GM18499 (cell line): ENCODE results near the gene CPNE9.

Experiments
- ATAC-seq: cut with Tn5 transposase; IDR thresholded peaks from one replicate; pipeline ENCODE4 v1.9.1; 2021; ENCODE audit warnings: moderate number of reproducible peaks; ENCODE audit not compliant: insufficient read depth, unreplicated experiment

The CPNE9 gene, protein sequence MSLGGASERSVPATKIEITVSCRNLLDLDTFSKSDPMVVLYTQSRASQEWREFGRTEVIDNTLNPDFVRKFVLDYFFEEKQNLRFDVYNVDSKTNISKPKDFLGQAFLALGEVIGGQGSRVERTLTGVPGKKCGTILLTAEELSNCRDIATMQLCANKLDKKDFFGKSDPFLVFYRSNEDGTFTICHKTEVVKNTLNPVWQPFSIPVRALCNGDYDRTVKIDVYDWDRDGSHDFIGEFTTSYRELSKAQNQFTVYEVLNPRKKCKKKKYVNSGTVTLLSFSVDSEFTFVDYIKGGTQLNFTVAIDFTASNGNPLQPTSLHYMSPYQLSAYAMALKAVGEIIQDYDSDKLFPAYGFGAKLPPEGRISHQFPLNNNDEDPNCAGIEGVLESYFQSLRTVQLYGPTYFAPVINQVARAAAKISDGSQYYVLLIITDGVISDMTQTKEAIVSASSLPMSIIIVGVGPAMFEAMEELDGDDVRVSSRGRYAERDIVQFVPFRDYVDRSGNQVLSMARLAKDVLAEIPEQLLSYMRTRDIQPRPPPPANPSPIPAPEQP

DNA sequence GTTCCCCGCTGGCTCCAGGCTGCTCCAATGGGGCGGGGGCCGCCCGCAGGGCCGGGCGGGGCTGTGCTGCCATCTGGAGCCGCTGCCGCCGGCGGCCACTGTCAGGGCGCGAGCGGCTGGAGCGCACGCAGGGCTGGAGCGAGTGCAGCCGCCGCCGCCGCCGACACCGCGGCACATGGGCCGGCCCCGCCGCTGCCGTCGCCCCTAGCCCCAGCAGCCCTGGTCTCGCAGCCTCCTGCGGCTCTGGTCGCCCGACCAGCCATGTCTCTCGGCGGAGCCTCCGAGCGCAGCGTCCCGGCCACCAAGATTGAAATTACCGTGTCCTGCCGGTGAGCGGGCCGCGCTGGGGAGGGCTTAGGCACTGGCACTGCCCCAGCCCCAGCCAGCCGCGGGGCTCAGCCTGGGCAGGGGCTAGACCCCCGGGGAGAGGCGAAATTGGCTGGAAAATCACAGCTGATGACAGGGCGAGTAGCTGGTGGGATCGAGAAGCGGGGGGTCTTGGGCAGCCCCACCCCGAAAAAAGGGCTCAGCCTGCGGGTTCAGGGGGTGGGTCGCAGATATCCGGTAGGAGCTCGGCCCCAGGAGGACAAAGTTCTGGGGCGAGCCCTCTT lies at the start of gene CPNE9:
Gene CPNE9 (plus strand): TSS at position 98 of the 611 bp plus-strand sequence. CDS start 164 bp downstream, at position 262.
- no peak for ATAC-seq

DNA sequence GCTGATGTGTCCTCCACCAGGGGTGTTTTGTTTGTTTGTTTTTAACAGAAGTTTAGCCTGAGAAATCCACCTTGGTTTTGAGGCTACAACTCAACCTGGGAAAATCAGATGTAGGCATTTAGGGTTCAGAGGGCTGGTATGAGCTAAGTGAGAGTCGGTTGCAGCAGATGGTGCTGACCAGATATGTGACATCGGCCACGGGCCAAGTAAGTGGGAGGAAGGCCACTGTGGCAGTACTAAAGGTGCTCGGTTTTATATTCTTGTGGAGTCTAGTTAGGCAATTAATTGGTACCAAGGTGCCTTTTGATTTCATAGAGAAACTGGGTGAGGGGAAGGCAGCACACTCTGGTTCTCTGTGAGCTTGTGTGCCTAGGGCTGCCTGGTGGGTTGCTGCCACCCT lies 43.8 kb upstream of the CPNE9 start:
- no peak for ATAC-seq

DNA sequence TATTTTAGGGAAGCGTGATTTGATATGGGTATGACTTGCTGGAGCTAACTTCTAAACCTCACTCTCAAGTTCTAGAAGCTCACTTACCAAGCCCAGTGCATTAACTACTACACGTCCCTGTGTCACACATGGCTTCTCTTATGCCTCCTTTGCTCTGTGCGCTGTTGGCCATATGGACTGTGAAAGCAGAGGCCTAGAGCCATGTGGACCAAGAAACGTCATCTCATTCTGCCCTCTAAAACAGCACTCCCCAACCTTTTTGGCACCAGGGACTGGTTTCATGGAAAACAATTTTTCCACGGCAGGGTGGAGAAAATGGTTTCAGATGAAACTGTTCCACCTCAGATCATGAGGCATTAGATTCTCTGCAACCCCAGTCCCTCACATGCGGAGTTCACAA lies 42.7 kb upstream of the CPNE9 start:
- ATAC-seq = no peak

DNA sequence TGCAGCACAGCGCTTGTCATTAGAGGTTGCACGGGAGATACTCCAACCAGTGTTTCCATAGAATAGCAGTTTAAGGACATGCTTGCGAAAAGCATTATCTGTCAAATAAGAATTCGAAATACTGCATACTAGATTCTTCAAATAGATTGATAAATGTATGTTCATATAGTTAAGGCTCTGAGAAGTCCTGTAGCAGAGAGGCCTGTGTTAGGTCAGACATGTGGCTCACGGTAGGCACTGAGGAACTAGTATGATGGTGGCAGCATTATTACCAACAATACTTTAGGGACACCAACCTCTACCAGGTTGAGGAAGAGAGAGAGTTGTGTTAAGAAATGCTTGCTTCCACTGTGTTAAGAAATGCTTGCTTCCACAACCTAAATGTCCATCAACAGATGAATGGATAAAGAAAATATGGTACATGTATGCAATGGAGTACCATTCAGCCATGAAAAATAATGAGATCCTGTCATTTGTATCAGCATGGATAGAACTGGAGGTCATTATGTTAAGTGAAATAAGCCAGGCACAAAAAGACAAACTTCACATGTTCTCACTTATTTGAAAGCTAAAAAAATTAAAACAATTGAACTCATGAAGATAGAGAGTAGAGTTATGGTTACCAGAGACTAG lies 39.4 kb upstream of the CPNE9 start:
- no peak for ATAC-seq

DNA sequence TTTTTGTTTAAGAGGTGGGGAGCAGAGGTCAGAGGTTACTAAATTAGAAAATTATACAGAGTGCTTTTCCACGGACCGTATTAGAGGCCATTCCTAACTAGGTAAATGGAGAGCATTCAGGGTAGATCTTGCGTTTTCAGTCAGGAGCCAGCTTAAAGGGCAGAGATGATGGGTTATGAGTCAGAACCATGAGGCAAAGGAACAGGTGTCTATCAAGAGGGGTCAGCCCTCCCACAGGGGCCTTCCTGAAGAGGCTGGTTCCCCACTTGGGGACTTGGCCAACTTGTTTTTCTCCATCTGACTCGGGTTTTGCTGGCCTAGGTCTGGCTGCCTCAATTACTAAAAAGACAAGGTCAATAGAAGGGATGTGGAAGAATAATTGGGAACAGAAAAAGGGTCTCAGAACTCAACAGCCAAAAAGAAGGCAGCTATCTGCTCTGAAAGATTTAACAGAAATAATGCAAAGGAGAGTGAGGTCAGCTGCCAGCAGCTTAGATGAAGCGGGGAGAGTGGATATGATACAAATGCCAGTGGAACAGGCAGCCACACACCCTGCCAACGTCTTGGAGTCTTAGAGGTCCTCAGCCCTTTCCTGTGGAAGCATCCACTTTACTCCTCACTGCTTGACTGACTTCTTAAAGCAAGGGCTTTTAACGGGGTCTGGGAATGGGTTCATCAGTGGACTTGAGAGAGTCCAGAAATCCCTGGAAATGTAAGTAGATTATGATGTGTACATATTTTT lies 36.8 kb upstream of the CPNE9 start:
- no peak for ATAC-seq

DNA sequence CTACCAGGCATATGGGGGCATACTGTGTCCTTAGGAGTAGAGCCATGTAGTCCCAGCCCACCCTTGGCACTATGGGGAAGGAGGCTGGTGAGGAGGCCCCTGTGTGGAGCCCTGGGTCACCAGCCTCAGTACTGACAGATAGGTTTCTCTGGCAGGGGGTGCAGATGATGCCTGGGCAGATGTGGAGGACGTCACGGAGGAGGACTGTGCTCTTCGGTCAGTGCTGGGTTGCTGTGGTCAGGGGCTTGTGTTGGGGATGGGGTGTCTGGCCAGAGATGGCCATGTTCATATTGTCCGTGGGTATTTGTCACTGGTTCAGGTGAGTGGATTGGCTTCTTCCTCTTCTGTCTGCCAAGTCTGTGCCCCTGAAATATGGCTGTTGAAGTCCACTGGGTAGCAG lies 34.4 kb upstream of the CPNE9 start:
- no peak for ATAC-seq

DNA sequence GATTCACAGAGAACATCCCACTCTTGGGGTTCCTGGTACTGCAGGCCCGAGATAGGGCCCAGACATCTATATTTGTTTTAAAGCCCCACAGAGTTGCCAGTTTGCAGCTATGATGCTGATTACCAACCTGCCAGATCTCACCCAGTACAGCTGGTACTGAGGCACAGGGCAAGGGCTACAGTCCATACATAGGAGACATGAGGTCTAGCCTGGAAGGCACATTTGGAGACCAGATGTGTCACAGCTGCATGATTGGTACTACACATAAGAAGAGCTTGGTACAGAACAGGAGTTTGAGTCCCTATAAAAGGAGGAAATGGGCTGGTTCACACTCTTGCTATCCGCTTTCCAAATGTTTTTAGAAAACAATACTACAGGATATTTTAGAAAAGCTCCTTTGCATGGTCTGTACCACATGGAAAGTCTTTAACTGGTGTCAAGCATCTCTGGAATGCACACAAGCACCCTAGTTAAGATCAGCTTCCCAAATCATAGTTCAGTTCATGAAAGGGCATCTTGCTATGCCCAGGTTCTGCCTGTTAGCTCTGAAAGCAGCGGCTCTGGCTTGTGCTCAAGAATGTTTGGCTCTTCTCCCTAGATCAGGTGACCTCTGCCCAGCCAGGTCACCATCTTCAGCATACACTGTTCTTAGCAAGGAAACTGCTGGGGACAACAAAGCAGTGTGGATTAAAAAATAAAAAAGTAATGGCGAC lies 33.8 kb upstream of the CPNE9 start:
- ATAC-seq = no peak

DNA sequence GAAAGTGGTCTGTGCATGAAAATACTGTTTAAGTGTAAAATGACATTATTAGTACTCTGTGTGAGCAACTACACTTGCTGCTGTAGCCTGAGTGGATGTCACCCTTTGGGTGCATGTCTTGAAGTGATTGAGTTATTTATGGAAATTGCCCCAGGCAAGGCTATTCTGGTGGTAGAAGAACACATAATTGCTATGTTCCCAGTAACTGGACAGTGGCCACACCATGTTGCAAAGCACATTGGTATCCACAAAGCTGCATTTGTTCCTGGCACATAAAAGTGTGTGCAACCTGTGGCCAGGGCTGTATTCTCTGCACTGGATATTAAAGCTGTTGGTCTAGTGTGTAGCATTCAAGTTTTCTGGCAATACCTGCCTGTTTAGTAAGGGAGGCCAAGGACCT lies 30.6 kb upstream of the CPNE9 start:
- ATAC-seq = no peak

DNA sequence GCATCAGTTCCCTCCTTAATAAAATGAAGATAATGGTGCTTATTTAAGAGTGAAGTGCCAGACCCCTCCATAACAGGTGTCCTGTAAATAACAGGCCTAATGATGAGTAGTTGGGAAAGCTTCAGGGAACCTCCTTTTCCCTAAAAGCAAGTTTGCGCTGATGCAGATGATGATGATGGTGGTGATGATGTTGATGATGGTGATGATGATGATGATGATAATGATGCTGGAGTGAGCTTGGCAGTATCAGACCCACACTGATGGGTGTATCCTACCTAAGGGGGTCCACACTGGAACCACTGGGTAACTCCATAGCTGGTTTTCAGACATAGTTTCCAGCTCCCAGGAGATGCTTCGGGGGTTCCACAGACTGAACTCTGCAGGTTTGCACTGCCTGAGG lies 29.9 kb upstream of the CPNE9 start:
- no peak for ATAC-seq

DNA sequence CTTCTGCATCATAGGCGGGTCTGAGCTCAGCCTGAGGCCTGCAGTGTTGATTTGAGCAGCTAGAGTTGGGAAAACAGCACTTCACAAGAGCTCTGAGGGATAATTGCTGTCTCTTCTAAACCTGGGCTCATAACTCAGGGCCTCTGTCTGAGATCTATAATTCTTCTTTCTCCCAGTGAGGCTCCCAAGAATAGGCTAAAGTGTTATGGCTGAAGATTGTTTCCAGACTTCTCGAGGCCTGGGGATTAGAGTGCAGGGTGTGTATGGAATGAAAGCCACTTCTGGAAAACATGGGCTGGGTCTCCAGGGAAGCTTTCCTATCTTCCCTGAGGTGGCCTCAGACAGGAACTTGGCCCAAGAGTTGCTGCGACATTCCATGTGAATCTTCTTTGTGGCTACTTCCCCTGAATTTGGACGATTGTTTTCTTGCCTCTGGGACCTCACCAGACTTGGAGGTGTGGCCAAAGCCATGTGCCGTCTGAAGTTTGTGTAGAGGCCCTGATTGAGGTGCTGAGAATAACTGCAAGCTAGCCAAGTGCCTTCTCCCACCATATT lies 27.8 kb upstream of the CPNE9 start:
- ATAC-seq = no peak

DNA sequence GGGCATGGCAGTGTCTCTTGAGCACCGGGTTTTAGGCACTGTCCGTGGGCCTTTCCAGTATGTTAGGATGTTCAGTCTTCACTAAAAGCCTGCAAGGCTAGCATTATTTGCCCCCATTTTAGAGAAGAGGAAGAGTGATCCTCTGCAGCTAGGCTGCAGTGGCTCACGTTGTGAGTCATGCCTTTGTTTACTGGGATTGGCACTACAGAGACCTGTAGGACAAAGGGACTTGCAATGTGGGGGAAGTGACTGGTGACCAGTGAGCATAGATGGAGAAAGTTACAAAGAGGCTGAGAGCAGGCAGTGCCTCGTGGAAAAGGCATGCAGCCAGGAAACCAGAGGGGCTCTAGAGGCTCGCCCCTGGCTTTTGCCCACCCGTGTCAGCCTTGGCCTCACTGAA lies 26.8 kb upstream of the CPNE9 start:
- no peak for ATAC-seq

DNA sequence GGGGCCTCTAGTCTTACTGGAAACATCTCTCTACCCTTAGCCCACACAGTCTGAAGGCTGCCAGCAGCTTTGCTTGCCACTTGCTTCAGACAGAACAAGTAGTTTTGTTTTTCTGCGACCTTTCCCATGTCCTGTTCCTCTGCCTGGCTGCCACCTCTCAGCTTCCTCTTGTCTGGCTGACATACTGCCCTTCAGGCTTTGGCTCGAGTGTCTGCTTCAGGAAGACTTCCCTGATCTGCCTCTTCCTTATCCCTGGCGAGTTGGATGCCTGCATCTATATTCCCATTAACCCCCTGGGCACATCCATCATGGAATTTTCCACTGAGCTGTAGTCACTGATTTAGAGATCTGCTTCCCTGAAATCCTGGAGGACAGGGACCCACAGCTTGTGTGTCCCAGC lies 25.1 kb upstream of the CPNE9 start:
- ATAC-seq = no peak

DNA sequence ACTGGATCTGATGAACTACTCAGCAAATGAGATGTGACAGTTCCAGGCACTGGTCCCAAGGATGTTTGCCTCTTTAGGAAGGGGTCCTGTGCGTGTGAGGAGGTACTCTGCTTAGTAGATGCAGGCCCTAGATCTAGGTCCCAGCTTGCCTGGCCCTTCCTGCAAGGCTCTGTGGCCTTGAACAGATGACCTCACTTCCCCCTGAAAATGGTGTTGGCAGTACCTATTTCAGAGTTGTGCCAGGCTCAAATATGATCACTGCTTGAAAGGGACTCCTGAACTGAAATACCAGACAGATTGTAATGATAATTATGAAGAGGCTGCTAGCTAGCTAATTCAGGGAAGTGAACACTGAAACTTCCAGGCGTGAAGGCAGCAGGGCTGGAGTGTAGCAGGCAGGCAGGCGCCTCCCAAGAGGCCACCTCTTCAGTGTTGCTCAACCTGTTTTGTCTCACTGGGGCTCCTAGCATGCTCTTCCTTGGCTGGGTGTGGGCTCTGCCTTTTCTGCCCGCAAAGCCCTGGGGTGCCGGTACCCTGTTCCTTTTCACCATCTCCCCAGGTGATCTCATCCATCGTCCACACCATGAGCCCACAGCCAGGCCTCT lies 24.1 kb upstream of the CPNE9 start:
- ATAC-seq = no peak

DNA sequence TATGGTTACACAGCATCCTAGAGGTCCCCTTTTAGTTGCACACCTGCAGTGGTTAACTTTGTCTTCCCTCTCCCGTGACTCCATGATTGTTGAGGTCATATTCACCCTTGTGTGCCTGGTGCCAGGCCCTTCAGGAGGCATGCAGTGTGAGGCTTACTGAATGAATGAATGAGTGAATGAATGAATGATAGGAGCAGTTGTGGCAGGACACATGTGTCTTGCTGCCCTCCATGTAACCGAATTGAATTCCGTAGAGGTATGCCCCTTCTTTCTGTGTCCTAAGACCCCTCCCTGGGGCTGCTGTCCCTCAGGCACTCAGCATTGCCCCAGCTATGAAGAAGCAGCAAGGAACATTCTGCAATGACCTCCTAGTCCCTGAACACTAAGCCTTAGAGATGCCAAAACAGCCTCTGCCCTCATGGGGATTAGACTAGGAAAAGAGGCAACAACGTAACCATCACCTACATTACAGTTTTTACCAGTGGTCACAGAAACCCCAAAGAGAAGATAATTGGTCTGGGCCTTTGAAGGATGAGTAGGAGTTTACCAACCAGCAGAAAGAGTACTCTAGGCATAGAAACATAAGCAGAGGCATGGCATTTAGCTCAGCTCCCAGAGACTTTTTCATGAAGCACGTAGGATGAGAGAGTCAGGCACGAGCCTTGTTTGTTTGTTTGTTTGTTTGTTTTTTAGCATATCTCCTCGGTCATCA lies 22.5 kb upstream of the CPNE9 start:
- no peak for ATAC-seq

DNA sequence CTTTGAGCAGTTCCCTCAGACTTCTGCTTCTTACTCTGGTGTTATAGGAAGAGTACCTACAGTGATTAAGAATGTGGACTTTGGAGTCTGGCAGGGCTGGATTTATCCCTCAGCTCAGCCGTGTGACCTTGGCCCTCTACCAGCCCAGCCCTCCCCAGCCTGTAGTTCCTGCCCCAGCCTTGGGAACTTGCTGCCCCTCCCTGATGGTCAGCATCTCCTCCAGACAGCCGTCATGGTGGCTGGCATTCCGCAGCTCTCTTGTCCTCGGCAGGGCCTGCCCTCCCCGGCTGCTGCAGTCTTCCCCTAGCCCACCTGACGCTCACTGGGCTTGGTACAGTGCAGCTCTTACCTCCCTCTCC lies 21.9 kb upstream of the CPNE9 start:
- ATAC-seq = no peak

DNA sequence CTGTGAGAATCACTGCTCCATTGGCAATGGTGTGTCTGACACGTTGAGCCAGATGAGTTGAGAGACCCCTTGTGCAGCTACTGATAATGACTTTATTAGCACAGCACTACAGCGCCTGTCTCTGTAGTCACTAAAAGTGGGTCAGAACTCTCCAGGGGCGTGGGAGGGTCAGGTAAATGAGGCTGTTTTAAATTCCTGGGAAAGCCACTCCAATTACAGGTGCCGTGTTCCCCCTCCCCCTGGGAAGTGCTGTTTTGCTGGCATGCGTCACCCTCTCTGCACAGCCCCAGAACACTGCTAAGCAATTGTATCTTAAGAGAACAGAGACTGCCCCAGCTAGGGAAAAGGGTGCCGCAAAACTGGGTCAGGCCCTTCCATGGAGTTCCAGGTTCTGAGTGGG lies 21.5 kb upstream of the CPNE9 start:
- ATAC-seq = no peak

DNA sequence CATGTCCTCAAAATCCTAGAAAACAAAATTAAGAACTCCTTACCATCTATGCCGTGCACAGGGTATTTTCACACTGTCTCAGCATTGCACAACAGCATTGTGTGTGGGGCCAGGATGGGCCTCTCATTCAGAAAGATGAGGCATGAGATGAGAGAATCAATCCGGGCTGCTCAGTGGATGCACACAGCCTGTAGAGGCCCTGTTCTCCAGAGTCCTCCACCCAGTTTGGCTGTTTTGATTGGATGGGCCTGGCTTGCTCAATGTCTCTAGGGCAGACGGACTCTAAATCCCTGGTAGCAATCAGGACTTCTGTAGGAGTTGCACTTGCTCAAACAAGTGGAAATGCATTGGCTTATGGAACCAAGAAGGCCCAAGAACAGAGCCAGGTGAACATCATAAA lies 20.2 kb upstream of the CPNE9 start:
- no peak for ATAC-seq

DNA sequence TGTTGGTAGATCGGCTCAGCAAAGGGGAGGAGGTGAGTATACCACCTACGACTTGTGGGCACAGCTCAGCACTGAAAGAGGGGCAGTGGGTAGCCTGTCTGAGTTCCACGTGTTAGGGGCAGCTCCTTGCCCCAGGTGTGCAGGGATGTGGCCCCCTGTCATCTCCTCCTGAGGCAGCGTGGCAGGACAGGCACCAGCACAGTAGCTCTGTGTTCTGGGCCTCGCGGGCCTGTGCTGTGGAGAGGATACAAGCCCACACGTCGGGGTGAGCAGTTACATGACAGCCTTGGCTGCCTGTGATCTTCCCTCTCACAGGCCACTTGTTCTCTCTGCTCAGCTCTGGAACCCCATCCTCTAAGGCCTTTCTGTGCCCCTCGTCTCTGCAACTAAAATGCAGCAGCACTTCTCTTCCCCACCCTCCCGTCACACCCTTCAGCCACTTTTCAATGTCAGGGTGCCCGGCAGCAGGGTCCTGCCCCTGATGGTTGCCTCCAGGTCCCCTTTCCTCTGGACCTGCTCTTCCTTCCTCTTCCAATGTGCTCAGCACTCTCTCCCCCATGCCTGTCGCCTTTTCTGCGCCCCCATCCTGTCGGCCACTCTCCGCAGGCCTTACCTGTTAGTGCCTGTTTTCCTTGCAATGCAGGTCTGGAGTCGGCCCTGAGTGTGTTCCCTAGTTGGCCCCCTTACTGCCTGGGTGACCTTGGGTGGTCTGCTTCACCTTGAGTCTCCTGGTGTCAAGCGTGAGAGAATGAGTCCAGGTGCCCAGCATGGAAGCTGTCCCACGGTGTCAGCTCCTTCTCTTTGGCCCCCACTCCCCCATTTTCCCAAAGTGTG lies 18.2 kb upstream of the CPNE9 start:
- ATAC-seq = no peak
